CD4-positive, alpha-beta T cell treated with Interleukin-4 for 4 hours (primary cell): ENCODE measurements around the gene RAP1GAP.

Experiments
- DNase-seq: peaks from one replicate; pipeline ENCODE4 v3.0.0-alpha.2; 2020

The RAP1GAP gene

DNA sequence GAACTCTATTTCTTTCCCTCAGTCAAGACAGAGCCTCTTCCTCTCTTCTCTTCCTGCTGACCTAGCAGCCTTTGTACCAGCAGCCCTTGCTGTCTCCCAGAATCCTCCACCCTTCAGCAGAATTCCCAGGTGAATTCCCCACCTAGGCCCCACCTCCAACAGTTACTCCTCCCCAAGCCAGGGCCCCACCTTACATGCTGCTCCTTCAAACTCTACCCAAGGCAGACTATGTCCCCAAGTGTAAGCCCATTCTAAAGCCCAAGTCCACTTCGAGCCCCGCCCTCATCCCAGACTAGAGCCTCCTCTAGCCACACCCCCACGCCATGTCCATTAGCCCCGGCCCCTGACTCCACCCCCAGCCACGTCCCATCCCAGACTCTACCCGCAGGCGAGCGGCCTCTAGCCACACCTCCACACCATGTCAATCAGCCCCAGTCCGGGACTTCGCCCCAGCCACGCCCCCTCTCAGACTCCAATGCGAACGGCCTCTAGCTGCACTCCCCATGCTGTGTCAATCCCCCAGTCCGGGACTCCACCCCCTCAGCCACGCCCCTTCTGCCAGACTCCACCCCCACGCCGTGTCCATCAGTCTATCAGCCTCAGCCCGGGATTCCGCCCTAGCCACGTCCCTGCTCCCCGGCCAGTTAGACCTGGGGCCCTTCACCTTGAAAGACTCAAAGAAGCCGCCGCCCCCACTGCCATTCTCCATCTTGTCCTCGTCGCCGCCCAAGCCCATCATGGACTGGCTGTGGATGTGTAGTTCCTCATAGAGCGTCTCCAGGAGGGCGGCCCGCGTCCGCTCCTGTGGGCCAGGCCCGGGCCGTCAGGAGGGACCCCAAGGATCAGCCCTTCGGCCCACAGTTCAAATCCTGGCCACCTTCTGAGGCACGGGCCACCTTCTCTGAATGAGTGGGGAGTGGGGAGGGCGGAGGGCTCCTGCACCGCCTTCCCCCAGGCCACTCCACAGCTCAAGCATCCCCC, 61.3 kb downstream of the RAP1GAP start:
- DNase-seq = peak; percentile 10

DNA sequence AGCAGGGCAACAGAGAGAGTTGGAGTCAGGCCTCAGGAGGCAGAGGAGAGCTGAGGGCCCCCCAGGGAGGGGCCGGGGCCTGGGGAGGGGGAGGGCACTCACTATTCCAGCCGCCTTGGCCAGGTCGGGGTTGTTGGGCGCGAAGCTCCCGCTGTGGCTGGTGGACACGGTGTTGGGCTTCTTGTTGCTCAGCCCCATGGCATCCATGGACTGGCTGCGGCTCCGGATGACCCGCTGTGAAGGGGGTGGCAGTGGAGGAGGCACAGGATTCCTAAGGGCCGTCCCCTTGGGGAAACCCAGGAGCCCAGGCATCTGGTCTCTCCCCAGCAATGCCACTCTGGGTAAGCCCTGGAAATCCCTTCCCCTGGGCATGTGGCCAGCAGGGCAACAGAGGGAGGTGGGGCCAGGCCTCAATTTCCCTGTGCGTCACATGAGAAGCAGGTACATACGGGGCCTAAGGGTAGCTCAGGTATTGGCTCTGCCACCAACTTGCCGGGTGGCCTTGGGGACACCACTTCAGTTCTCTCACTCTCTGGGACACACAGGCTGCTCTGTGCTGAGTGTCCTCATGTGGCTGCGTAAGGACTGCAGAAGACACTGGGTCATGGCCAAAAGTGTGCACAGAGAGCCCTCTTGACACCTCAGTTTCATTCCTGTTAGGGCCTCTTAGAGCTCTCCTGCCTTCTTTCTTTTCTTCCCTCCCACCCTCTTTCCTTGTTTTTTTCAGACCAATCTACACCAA, 63.0 kb downstream of the RAP1GAP start:
- DNase-seq = no peak

DNA sequence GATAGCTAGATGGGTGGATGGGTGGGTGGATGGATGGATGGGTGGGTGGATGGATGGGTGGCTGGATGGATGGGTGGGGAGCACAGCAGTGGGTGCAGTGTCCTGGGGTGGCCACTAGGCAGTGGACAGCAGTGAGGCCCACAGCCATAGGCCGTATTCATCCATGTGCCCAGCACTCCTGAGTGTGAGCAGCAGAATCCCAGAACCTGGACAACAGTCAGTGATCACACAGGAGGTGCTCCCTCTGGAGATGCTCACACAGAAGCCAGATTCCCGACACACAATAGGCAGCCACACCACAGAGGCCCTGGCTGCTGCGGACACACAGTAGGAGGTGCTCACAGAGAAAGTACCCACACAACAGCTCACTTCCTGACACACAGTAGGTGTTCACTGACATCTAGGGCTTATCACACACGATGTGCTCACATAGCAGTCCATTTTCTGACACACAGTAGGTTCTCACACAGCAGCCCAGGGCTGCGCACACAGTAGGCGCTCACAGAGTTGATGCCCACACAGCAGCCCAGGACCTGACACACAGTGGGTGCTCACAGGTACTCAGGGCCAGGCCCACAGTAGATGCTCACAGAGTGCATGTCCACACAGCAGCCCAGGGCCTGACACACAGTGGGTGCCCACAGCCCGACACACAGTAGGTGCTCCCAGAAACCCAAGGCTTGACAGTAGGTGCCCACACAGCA, 64.0 kb downstream of the RAP1GAP start:
- no peak for DNase-seq

DNA sequence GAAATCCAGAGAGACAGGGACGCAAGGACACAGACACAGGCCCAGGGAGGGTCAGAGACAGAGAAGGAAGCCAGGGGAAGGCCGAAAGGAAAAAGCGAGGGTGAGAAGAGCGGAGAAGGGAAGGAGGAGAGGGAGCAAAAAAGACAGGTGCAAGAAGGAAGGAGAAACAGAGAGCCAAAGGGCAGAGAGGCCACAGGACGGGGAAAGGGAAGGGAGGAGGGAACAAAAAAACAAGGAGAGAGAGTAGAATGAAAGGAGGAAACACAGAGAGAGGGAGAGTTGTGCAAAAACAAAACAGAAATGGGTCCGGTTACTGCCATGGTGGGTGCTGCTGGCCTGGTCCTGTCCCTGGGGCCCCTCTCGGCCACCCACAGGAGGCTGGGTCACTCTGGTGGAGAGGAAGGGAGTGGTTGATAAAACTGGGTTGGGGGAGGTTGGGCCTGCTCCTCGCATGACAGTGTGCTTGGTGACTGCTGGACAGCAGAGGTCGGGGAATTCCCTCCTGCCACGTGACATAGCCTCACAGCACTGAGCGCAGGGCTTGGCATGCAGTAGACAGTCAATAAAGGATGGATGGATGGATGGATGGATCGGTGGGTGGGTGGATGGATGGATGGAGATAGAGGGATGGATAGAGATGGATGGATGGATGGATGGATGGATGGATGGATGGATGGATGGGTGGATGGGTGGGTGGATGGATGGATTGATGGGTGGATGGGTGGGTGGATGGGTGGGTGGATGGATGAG, 64.8 kb downstream of the RAP1GAP start:
- no peak for DNase-seq

DNA sequence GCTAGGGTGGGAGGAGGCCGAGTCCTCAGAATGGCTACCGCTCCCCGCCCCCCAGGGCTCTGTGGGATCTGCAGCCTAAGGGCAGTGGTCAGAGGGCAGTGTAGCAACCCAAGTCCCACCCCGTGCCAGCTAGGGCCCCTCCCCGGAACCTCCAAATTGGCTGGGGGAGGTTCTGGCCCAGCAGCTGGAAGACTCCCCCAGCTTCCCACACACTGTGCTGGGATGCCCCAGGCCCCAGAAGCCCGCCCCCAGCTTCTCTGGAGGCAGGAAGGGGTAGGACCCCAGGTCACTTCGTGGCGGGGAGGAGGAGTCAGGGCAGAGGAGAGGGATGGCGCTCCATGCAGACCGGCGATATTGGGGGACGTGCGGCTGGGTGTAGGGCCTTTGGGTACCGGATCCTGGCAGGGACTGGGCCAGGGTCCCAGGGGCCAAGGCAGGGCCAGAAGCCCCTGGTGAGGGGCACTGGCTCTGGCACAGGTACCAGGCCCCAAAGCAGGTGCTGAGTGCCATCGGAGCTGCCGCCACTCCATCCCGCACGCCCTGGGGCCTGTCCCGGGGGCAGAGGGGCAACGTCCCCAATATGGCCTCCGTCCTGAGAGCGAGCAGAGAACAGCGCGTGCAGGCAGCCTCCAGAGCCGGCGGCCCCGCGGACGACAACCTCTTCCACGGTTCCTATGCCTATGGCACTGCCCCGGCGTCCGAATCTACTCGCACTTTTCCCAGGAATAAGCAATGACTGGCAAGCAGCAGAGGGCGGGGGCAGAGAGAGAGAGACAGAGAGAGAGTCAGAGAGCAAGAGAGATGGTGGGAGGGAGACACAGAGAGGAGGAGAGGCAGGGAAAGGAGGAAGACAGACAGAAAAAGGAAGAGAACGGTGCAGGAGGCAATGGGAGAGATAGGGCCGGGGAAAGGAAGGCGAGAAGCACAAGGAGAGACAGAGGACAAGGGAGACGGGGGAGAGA, 65.7 kb downstream of the RAP1GAP start:
- no peak for DNase-seq

DNA sequence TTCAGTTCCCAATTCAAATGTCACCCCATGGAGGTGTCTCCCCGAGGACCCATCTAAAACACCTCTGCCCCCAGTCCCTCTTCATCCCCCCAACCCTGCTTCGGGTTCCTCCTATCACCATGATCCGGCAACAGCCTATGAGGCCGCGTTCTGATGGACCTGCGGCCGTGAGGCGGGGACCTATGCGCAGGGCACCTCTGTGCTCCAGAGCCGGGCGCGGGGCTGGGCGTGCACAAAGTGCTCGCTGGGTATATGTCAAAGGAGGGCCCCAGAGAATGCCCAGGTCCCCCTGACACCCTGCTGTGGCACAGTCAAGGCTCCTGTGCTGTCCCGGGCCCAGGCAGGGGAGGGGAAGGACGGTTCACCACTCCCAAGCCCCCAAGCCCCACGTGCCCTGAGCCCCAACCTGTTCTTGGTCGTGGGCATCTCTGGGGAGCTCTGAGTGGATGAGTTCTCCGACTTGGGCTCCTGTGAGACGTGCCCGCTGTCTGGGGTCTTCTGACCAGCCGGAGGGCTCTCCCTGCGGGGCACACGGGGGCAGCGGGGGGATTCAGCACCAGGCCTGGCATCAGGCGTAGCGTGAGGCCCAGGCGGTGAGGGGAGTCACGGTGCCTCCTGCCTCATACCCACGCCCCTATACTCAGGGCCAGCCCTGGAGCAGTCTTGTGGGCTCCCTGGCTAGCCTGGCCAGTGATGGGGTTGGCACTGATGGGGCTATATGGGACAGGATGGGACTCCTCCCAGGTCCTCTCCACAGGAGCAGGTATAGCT, 67.7 kb downstream of the RAP1GAP start:
- no peak for DNase-seq

DNA sequence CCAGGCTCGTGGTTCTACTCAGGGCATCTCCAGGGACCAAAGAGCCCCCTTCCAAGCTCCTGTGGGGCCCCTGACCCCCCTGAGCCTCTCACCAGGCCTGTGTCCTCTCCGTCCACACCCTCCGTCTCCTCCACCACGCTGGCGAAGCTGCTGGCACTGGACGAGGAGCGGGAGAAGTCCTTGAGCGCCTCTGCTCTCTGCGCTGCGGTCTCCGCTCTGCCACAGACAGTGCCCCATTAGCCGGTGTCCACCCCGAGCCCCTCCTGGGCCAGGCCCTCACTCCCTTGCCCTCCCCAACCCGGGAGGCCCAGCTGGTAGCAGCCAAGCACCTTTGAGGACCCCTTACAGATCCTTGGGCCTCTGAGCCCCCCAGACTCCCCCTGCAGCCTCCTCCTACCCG, 69.8 kb downstream of the RAP1GAP start:
- DNase-seq = no peak

DNA sequence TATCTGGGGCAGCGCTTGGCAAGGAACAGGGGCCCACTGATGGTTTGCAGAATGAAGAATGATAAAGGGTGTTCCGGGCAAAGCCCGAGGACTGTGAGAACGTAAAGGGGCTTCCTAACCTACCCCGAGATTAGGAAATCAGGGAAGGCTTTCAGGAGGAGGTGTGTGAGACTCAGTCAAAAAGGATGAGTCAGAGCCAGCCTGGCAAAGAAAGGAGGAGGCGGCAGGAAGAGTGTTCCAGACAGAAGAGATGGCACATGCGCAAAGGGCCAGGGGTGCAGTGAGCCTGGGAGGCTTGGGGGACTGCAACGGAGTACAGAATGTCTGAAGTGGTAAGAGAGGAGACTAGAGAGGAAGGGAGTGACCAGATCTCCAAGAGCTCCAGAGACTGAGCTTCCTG, 70.3 kb downstream of the RAP1GAP start:
- no peak for DNase-seq

DNA sequence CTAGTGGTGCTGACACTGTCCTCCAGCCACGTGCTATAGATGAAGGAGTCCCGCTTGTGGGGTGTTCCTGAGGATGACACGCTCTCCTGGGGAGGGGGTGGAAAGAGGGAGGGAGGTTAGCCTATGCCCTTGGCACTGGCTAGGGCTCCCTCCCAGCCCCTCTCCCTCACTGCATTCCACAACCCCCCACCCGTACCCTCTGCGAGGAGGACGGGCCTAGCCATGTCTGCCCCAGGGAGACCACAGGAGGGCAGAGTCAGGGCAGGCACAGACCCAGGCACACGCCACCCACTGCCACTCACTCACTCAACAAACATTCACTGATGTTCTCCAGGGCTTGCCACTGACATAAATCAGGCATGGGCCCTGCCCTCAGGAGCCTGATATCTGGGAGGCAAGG, 70.7 kb downstream of the RAP1GAP start:
- DNase-seq = no peak

DNA sequence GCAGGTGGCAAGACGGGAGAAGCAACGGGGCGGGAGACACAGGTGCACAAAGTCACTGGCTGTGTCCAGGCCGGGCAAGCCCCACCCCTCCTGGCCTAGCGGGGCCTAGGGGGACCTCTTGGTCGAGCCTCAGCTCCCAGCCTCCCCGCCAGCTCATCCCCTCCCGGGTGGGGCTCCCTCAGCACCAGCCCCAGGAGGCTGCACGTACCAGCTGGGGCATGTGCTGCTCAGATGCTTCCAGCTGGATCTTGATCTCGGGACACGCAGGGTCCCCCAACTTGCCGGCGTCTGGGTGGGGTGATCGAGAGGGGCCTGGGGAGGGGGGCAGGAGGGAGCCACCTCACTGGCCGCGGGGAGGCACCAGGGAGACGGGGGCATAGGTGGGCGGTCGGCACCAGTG, 71.4 kb downstream of the RAP1GAP start:
- DNase-seq = no peak

DNA sequence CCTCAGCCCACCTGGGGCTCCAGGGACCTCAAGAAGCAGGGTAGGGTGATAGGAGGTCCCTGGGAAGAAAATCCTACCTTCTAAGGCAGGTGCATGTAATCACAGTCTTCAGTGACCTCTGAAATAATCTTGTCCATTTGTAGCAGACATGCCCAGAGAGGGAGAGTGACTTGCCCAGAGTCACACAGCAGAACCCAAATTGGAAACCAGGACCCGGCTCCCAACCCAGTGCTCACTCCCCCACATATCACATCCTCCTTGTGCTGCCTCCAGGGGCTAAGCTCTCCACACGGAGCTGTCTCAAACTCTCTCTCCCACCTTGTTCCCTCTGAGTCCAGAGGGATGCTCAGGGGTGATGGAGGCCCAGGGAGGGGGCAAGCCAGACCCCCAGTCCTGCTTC, 72.5 kb downstream of the RAP1GAP start:
- no peak for DNase-seq

DNA sequence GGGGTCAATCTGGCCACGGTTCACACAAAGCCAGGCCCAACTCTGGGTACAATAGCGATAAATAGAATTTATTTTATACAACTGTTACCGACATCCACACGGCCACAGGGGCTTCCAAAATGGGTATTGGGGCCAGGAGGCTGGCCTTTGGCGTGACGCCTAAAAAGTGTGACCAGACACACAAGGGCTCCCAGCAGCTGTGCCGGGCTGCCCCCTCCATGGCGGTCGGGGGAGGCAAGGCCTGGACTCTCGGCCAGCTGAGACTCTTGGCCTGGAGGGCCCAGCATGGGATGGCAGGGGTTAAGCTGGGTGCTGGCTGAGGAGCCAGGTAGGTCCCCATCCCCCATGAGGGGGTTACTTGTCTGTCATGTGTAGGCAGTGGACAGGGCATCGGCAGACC, 73.0 kb downstream of the RAP1GAP start:
- DNase-seq = no peak

DNA sequence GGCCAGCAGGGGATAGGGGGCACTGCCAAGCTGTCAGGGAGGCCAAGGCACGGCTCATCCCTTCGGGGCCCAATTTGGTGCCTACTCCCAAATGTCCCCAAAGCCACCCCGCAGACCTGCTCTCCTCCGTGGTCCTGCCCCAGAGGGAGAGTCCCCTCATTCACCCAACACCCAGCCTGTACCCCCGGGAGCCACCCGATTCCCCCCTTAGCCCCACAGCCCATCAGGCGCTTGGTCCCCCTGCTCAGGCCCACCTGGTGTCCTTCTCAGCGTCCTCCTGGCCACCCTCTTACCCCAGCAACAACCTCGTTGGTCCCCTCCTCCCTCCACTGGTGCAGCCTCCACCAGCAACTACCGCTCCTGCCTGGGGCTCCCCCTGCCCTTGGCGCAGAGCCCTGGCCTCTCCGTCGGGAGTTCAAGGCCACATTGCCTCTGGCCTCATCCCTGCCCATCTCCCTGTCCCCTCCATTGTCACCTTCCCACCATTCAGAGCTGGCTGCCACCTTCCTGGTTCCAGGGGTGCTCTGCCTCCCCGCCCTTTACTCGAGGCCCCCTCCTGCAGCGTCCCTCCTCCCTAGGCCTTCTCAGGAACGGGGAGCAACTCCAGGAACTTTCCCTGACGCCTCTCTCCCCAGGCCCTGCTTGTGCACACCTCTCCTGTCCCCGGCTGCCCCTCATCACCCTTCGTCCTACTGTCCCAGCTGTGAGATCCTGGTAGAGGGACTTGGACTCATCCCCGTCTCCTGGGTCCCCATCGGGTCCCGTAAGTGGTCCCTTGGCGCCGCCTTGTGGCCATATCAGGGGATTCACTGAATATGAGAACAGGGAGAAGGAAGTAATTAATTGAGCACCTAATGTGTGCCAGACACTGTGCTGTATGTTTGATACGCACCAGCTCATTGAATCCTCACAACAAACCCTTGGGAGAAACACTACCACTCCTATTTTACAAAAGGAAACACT, 73.9 kb downstream of the RAP1GAP start:
- DNase-seq = peak; percentile 11

DNA sequence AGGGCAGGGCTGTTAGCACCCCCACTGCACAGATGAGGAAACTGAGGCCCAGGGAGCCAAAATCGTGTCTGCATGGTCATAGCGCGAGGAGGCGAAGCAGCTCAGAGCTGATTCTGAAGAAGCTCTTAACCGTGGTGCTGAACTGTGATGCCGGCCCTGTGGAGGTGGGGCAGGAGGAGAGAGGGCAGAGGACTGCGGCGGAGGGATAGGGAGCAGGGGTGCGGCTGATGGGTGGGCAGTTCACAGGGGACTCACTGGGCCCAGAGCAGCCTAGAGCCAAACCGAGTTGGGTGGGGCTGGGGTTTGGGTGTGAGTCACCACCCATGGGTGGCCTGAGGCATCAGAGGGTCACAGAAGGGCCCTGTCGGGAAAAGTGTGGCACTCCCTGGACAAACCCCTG, 74.7 kb downstream of the RAP1GAP start:
- no peak for DNase-seq

DNA sequence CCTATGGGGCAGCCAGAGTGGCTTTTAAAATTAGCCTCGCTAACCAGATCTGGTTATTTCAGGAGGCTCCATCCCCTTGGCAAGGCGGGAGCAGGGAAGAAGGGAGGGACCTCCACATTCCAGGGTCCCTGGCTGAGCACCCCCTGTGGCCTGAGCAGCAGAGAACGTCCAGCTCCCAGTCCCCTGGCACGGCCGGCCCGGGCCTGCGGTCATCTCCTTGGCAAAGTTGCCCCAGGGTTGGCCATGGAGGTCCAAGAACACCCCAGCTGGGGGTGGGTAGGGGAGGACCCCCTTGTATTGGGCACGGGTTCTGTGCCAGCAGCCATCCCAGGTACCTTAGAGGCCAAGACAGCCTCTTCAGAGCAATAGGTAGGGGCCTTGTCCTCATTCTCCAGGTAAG, 75.9 kb downstream of the RAP1GAP start:
- no peak for DNase-seq

DNA sequence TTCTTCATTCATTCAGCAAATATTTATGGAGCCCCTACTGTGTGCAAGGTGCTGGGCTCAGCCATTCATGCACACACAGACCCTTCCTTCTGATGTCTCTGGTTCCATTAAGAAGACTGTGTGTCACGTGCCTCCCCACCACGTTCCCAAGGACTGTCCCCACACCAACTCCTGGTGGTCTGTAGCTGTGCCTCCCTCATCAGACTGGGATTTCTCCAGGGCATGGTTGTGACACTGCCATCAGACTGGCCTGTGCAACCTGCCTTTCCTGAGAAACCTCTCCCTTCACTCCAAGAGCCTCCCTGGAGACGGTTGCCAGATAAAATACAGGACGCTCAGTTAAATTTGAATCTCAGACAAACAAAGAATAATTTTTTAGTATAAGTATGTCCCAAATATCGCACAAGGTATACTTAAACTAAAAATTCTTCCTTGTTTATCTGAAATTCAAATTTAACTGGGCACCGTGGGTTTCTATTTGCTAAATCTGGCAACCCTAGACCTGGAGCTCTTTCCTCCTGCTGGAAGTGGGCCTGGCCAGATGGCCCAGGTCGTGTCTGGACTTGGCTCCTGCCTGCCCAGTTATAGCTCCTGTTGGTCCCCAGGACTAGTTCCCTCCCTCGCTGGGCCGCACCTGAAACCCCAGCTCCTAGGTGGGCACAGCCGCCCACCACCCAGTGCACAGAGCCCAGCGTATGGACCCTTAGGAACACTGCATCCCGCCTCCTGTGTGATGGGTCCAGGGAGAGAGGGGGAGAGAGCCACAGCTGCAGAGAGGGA, 76.9 kb downstream of the RAP1GAP start:
- no peak for DNase-seq

DNA sequence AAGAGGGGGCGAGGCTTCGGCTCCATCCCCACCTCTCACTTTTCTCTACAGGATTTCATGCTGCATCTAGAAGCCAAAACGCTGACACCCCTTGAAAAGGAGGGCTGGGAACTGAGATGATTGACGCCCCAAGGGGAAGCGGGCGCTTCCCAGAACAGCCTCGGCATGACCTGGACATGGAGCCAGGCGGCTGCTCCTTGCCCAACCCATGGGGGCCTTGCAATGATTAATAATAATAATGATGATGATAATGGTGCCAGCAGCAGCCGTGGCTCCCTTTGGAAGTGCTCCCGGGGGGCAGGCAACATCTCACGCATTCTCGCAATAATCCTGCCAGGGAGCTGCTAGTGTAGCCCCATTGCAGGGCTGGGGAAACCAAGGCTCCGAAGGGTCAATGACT, 78.2 kb downstream of the RAP1GAP start:
- DNase-seq = no peak

DNA sequence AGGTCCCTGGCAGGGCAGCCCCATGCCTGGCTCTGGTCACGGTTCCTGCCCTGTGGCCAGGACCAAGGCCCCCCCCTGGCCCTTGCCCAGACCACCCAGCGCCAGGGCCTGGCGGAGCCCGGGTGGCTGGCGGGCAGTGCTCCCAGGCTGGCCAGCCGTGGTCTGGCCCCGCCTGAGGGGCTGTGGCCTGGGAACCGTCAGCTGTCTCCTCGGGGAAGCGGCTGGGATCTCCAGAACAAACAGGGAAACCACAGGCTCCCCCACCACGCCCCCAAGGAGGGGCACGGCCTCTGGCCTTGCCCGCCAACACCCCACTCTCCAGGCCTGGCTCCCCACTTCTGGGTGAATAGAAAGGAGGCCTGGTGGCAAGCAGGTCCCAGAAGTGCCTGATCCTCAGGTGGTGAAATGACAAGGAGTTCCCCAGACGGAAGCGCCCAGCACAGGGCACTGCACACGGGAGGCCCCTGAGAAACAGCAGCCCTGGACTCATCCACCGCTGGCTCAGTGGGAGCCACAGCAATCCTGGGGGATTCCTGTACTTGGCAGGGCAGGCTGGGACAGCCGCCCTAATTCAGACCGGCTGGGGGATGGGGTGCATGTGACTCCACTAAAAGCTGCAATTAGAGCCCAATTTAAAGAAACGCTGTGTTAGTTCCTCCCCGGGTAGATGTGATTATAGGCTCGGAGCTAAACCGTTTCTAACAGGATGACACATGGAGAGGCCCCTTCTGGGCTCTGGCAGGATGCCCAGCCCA, 78.9 kb downstream of the RAP1GAP start:
- no peak for DNase-seq
